Right lobe of liver (tissue), 4 donors: ENCODE measurements around the gene PARP1.

ENCODE experiments used
- CTCF ChIP-seq, 4 donors: fragments of 200-600 bp in 3 of 4; fragments of 450-650 bp in 1 of 4; IDR thresholded peaks; one replicate each; pipeline versions ENCODE4 v1.5.1 to v1.8.0; 2016 to 2022; ENCODE audit warnings: antibody characterized with exemption in 4 of 4, mild to moderate bottlenecking in 2 of 4
- POLR2A ChIP-seq: fragments of 450-650 bp; IDR thresholded peaks from one replicate; pipeline ENCODE4 v1.6.1; 2017; ENCODE audit warnings: antibody characterized with exemption, mild to moderate bottlenecking
- donor health status: DM: no; HTN: no; CAD: no.
- donor health status: DM: no; HTN: no; CAD: no.
- donor health status: DM: no; HTN: yes; CAD: no.

GRCh38 chr1:226376300-226376699 is 31.6 kb downstream of the PARP1 start:
- TF ChIP-seq CTCF (IDR thresholded peaks at IDR 0.05) (no peak), POLR2A (no peak)
